Measurements from ENCODE around the gene NDUFA7. TPM values are rescaled to one million over a fixed set of nuclear protein-coding genes. Genes with fewer than 3 reads are reported as not detected.

The NDUFA7 gene
- total and polyA plus RNA-seq, 2 of the 13 experiments (the other 11 are each of a cell fraction or from before 2014, with no cell fraction given), result 64.5 to 71.5 TPM

GRCh38 chr19:8357007-8357521 lies 35.9 kb upstream of the NDUFA7 start (continued):
- no peak for TF ChIP-seq KIAA2018 (CRISPR knock-in tag; IDR thresholded peaks at IDR 0.05; ENCODE audit: borderline replicate concordance)
- TF ChIP-seq, protein P1, sequence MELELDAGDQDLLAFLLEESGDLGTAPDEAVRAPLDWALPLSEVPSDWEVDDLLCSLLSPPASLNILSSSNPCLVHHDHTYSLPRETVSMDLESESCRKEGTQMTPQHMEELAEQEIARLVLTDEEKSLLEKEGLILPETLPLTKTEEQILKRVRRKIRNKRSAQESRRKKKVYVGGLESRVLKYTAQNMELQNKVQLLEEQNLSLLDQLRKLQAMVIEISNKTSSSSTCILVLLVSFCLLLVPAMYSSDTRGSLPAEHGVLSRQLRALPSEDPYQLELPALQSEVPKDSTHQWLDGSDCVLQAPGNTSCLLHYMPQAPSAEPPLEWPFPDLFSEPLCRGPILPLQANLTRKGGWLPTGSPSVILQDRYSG (CRISPR knock-in tag; IDR thresholded peaks at IDR 0.05), result no peak
- no peak for TF ChIP-seq ZNF761 (CRISPR knock-in tag; conservative IDR thresholded peaks at IDR 0.05)
- no peak for TF ChIP-seq HCFC1 (IDR thresholded peaks at IDR 0.05; ENCODE audit: low read depth, low read length)
- TF ChIP-seq EHMT2 (IDR thresholded peaks at IDR 0.05; ENCODE audit: borderline replicate concordance, low read depth, low read length), result no peak
- 0 out of 2 replicates have a peak, but pooled peaks have one; percentile 63 for TF ChIP-seq ZBTB42 (CRISPR knock-in tag; IDR thresholded peaks at IDR 0.05)
- TF ChIP-seq HMGA1 (CRISPR knock-in tag; conservative IDR thresholded peaks at IDR 0.05), result no peak
- no peak for TF ChIP-seq SETDB1 (CRISPR knock-in tag; IDR thresholded peaks at IDR 0.05; ENCODE audit: borderline replicate concordance)
- TF ChIP-seq ZNF720 (CRISPR knock-in tag; IDR thresholded peaks at IDR 0.05), result 0 out of 2 replicates have a peak, but pooled peaks have one; percentile 51
- no peak for TF ChIP-seq PCBP1 (IDR thresholded peaks at IDR 0.05; ENCODE audit: borderline replicate concordance, low read depth, low read length)
- TF ChIP-seq HNF4A (CRISPR knock-in tag; IDR thresholded peaks at IDR 0.05), result peak; percentile 98
- TF ChIP-seq TBL1XR1 (IDR thresholded peaks at IDR 0.05; ENCODE audit: borderline replicate concordance, low read length, partially characterized antibody), result peak; percentile 78
- TF ChIP-seq ZBTB26 (CRISPR knock-in tag; IDR thresholded peaks at IDR 0.05; ENCODE audit: borderline replicate concordance), result no peak
- peak; percentile 83 for TF ChIP-seq PHF21A (CRISPR knock-in tag; IDR thresholded peaks at IDR 0.05)
- TF ChIP-seq, protein P2, sequence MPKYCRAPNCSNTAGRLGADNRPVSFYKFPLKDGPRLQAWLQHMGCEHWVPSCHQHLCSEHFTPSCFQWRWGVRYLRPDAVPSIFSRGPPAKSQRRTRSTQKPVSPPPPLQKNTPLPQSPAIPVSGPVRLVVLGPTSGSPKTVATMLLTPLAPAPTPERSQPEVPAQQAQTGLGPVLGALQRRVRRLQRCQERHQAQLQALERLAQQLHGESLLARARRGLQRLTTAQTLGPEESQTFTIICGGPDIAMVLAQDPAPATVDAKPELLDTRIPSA (CRISPR knock-in tag; IDR thresholded peaks at IDR 0.05; ENCODE audit: borderline replicate concordance), result no peak
- TF ChIP-seq FOXK2 (IDR thresholded peaks at IDR 0.05), result peak; percentile 86
- TF ChIP-seq, protein P3, sequence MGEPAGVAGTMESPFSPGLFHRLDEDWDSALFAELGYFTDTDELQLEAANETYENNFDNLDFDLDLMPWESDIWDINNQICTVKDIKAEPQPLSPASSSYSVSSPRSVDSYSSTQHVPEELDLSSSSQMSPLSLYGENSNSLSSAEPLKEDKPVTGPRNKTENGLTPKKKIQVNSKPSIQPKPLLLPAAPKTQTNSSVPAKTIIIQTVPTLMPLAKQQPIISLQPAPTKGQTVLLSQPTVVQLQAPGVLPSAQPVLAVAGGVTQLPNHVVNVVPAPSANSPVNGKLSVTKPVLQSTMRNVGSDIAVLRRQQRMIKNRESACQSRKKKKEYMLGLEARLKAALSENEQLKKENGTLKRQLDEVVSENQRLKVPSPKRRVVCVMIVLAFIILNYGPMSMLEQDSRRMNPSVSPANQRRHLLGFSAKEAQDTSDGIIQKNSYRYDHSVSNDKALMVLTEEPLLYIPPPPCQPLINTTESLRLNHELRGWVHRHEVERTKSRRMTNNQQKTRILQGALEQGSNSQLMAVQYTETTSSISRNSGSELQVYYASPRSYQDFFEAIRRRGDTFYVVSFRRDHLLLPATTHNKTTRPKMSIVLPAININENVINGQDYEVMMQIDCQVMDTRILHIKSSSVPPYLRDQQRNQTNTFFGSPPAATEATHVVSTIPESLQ (CRISPR knock-in tag; conservative IDR thresholded peaks at IDR 0.05), result no peak

Measured in HepG2 (cell line).